HG03060 (cell line): ENCODE measurements around the gene CSF1.
"Not testable (repeated sequence)": the region's sequence is repeated elsewhere in the genome, so short reads cannot be mapped to it uniquely, and the experiment has no call there.

Experiments used
- ATAC-seq: cut with Tn5 transposase; IDR thresholded peaks from one replicate; pipeline ENCODE4 v1.9.1; 2021; ENCODE audit warnings: low read depth, moderate number of reproducible peaks; ENCODE audit not compliant: unreplicated experiment

The CSF1 gene

DNA sequence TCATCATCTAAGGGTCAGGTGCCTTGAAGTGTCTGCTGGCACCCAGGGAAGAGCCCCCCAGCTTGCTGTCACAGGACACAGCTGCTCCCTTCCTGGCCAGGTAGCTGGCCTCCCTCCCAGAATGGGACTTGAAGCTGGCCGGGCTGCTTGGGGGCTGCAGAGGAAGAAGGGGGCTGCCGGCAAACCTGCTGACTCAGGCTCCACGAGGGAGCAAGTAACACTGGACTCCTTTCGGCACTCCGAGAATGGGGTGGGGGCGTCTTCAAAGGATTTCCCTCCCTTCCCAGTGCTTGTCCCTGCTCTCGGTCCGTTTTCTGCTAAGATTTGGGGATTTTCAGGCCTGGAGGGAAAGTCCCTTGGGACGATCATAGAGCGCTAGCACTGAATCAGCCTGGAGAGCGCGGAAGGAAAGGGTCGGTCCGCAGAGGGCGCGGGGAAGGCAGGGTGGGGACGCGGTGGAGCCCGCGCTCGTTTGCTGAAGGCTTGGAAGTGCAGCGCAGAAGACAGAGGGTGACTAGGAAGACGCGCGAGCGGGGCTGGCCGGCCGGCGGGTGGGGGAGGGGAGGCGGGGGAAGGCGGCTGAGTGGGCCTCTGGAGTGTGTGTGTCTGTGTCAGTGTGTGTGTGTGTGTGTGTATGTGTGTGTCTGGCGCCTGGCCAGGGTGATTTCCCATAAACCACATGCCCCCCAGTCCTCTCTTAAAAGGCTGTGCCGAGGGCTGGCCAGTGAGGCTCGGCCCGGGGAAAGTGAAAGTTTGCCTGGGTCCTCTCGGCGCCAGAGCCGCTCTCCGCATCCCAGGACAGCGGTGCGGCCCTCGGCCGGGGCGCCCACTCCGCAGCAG lies at the start of gene CSF1:
Gene CSF1, plus strand, starts transcription at position 727 of the 840 bp plus-strand sequence. CDS start 175 bp downstream, outside the sequence.
- ATAC-seq = no peak

- ATAC-seq = not testable (repeated sequence)
Observed at GRCh38 chr1:109861616-109862015, 49.0 kb upstream of the CSF1 start.

- ATAC-seq = no peak
Observed at GRCh38 chr1:109863667-109864046, 47.0 kb upstream of the CSF1 start.

DNA sequence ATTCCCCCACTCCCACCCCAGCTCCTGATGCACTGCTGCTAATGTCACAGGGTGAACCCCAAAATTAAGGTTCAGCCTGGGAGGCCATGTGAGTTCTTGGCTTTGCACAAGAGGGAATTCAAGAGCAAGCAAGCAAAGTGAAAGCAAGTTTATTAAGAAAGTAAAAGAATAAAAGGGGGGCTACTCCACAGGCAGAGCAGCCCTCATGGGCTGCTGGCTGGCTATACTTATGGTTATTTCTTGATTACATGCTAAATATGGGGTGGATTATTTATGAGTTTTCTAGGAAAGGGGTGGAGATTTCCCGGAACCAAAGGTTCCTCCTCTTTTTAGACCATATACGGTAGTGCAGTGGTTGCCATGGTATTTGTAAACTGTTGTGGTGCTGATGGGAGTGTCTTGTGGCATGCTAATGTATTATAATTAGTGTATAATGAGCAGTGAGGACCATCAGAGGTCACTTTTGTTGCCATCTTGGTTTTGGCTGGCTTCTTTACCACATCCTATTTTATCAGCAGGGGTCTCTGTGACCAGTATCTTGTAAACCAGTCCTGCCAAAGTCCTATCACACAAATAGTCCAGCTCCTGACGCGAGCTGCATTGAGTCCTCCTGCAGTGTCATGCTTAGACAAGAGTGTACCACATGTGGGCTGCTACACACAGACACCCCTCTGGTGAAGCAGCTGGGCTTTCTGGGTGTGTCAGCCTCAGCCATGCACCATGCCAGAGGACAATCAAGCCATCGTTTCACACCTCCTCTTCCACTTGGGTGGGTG lies 46.4 kb upstream of the CSF1 start:
- no peak for ATAC-seq

DNA sequence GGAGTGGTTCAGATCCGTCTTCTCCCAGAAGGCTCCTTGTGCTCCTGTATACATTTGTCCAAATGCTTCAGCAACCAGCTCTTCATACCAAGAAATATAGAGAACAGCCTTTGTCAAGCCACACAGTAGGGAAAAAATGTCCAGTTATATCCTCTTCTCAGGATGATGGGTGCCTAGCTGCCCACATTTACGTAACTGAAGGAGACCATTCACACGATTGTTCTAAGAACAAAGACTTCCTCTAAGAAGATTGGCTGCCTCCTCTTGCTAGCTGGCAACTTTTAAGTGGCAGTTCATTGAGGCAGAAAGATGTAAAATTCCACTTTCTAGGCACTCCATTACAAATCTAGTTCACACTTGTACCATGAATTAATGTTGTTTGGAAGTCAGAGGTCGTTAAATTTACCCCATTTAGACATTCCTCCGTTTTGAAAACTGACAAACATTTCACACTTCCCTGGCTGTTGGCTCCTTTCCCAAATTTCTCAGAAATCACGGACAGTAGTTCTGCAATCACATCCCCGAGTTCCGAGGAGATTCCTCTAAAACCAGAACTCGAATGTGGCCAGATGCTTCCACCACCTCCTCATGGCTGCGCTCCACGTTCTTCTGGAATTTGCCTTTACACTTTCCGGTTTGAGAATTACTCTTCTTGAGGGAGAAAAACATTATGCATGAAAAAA lies 45.6 kb upstream of the CSF1 start:
- ATAC-seq = no peak

DNA sequence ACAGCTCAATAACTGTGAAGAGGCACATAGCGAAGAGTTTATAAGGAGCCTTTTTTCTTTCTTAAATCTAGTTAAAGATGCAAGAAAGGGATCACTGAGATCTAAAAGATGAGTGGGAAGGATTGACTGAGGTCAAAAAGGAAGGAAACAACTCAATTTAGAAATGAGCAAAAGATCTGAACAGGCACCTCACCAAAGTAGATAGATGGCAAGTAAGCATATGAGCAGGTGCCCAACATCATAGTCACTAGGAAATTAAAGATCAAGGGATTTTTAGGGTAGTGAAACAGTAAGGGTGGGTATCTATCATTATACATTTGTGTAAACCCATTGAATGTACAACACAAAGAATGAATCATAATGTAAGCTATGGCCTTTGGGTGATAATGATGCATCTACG lies 44.6 kb upstream of the CSF1 start:
- ATAC-seq = no peak

GRCh38 chr1:109873278-109874175 lies 37.1 kb upstream of the CSF1 start:
- ATAC-seq = no peak

DNA sequence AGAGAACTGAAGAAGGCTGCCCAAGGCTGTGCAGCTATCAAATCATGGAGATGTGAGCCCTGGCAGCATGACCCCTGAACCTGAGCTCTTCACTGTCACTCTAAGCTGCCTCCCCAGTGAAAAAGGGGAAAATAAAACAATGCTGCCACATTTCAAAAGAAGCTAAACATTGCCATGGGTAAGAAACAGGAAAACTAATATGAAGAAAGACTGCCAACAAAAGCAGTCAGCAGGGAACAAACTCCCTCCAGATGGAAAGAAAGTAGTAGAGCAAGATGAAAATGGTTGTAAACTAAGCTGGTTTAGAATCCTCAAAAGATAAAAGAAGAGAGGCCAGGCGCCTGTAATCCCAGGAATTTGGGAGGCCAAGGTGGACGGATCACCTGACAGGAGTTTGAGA lies 36.2 kb upstream of the CSF1 start:
- no peak for ATAC-seq

DNA sequence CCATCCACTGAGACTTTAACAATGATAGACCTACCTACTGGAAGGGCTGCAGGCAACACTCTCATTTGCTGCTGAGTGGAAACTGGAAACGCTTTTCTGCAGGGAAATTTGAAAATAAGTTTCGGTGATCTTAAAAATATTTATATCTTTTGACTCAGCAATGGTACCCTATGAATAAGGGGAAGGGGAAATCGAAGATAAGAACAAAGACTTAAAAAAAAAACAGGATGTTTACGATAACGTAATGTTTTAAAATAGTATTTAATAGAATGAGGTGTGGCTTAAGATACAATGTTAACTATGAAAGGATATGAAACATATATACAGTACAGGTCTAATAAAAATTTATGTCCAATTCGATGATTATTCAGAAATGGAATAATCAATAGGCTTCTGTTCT lies 34.8 kb upstream of the CSF1 start:
- no peak for ATAC-seq

DNA sequence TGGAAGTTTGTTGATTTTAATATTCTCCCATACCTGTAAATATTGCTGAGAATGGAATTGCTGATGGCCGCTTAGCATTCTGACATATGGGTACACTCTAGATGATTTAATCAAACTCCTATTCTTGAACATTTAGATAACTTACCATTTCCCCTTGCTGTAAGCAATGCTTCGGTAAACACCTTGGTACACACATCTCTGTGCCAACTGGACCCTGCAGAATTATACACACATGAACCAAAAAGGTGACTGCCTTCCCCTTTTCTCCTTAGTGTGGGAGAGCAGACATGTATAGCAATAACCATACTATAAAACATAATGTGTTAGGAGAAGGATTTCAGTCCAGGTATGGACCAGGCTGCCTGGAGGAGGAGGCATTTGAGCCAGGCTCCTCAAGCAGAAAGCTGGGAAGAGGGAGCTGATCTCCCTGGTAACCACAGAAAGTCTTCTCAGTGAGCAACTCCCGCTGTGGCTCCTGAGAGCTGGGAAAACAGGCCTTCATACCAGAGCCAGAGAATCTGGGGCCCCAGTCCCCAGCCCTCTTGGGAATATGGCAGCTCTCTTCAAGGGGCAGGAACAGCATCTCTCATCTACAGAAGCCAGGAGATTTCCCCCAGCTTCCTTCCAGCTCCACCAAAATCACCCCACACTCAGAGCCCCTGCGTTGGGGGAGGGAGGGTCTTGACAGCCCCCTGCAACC lies 33.9 kb upstream of the CSF1 start:
- ATAC-seq = no peak

DNA sequence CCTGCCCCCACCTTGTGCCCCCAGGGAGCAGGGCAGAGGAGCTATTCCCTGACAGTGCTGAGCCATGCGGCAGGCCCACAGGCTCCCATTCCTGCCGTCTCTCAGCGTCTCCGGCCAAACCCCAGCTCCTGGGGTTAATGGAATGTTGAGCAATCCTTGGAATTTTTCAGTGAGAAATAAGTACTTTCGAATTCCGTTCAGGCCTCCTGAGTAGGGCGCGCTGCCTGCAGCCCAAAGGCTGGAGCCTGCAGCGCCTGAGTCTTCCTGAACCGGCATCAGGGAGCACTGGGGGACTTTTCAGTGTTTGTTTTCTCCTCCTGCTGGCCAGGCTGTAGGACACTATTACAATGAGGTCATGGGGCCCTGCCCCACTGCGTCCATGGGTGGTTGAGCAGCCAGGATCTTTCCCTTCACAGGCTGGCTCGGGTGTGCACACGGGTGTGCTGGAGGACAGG lies 33.3 kb upstream of the CSF1 start:
- no peak for ATAC-seq

DNA sequence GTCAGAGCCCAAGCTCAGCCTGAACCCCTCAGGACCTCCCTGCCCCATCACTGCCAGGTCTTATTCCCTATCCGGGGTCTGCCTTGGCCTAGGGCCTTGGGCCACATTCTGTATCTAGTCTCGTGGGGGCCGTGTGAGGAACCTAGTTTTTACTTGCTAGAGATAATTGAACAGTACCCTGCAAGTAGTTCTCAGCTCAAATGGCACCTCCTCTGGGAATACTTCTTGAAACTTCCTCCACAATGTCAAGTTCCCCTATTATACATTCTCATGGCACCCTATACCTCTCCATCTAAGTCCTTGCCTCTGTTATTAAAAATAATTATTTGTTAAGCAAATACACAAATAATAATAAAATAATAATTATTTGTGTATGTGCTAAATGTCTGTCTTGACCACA lies 32.9 kb upstream of the CSF1 start:
- no peak for ATAC-seq

DNA sequence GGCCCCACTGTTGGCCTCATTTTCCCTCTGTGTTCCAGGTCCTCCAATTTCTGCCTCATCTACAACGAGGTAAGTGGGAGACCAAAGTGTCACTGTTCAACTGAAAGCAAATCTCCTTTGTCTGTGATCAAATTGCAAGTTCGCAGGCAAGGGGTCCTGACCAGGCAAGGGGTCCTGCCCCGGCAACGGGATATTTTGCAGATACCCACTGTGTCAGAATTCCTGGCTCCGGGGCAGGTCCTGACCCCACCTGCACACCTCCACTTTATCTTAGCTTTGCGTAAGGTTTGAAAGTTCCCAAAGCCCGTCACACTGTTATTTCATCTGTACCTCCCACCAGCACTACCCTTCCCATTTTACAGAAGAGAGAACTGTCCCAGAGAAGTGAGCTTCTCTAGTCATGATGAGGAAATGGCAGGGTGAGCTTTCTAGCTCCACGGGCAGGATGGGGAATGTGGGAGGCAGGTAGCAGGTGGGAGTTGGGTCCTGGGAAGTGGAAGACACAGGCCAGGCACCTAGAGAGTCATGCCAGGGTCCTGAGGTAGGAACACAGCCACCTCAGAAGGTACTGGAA lies 32.0 kb upstream of the CSF1 start:
- no peak for ATAC-seq

DNA sequence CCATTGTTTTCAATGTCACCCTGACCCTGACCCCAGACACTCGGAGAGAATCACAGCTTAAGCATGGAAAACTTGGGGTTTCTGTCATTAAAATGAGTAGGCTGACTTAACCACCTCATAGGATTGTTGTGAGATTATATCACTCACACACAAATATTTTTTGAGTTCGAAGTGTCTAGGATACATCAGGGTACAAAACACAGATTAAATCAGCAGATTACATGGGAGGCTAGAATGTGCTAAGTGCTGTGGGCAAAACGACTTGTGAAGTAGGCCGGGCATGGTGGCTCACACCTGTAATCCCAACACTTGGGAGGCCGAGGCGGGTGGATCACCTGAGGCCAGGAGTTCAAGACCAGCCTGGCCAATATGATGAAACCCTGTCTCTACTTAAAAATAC lies 31.3 kb upstream of the CSF1 start:
- not testable (repeated sequence) for ATAC-seq

DNA sequence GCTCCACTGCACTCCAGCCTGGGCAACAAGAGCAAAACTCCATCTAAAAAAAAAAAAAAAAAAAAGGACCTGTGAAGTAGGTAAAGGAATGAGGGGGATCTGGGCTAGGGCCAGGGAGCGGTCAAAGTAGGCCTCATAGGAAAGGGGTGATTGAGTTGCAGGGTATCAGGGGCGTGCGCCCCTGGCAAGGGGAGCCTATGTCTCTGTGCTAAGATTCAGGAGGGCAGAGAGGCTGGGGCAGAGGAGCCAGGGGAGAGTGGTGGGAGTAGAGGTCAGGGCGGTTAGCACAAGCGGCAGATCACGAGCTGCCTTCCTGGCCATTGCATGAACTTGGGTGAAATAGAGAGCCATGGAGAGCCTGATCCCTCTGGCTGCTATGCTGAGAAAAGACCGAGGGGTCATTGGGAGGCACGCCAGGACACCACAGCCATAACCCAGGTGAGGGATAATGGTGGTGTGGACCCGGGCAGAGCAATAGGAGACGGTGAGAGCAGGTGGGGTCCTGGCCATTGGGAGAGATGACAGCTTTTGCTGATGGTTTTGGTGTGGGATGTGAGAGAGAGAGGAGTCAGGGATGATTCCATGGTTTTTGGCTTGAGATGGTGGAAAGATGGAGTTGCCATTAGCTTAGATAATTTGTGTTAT lies 30.6 kb upstream of the CSF1 start:
- ATAC-seq = no peak

DNA sequence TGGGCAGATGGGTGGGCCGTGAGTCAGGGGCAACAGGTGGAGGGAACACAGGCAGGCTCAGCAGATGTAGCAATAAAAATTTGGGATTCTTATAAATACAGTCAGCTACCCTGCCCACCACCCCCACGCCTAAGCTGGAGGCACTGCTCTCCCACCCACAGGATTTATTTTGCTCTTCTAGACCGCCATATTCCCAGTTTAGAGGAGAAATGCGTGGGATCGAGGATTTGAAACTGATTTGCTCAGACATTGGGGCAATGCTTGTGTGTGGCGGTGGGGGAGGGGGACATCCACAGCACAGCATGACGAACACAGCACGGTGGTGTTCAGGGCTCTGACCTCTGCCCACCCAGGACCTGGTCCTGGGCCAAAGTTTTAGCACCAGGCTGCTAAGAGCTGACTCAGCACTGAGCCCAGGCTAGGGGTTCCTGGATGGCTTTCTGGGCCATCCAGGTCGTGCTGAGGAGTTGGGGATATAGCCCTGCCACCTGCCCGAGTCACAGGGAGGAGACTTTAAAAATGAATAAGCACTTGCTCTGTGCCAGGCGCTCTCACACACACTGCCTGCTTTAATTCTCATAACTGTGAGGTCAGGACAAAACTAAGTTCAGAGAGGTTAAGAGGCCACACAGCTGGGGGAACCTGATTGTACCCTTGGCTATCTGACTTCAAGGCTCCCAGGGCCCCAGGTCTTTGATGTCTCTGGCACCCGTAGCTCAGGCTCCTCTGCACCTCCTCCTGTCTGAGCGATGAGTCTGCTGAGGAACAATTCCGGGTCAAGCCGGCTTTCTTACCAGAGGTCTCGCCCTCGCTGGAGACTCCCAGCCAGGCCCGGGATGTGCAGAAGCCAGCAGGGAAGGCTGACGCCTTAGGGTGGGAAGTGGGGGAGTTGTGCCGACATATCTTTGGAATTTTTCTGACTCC lies 29.4 kb upstream of the CSF1 start:
- no peak for ATAC-seq

DNA sequence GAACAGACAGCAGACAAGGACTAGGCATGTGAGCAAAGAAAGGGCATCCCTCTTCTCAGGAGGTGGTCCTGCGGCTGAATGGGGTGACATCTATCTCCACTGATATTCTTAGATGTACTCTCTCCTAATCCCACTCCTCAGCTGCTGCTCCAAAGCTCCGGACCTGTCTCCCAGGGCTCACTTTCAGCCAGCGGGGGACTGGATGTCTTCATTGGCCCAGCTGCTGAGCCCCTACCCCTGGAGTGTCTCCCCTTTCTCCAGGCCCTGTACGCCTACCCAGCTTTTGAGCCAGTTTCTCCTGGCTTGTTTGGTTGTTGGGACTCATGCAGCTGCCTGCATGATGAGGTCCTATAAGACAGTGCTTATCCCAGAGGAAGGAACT lies 28.8 kb upstream of the CSF1 start:
- no peak for ATAC-seq
